DND-41 (cell line): Measurements from ENCODE around the gene RUNX3.

Experiments used
- ATAC-seq: fragments of 200-7000 bp; cut with Tn5 transposase; 3 replicates; pipeline ENCODE4 v1.9.1; 2021; ENCODE audit warnings: low read depth; ENCODE audit not compliant: insufficient read depth
- DNase-seq: peaks from one replicate; pipeline ENCODE4 v3.0.0-alpha.2; 2020
- H2AFZ ChIP-seq: 2 replicates; pipeline ENCODE4 v1.6.0; 2012; ENCODE audit warnings: low read depth, low read length
- H3K27ac ChIP-seq: 2 replicates; pipeline ENCODE4 v1.5.1; 2012; ENCODE audit warnings: low read length, inconsistent platforms
- H3K27me3 ChIP-seq: fragments of 200-600 bp; sonication (generic); 2 replicates; pipeline ENCODE4 v1.6.0; 2012; ENCODE audit warnings: low read length, mild to moderate bottlenecking, inconsistent platforms; ENCODE audit not compliant: insufficient read depth, poor library complexity
- H3K36me3 ChIP-seq: 2 replicates; pipeline ENCODE4 v1.5.1; 2012; ENCODE audit warnings: low read length, inconsistent platforms; ENCODE audit not compliant: insufficient read depth
- H3K4me1 ChIP-seq: 2 replicates; pipeline ENCODE4 v1.5.1; 2012; ENCODE audit warnings: mild to moderate bottlenecking, low read length; ENCODE audit not compliant: insufficient read depth
- H3K4me2 ChIP-seq: 2 replicates; pipeline ENCODE4 v1.6.0; 2012; ENCODE audit warnings: mild to moderate bottlenecking, moderate library complexity, low read length, inconsistent platforms; ENCODE audit not compliant: insufficient read depth
- H3K4me3 ChIP-seq, 2 experiments: fragments of 200-600 bp in 1 of 2; shearing (Covaris generic) in 1 of 2; 2 replicates each; pipeline ENCODE4 v1.5.1; 2012 to 2016; ENCODE audit warnings: inconsistent platforms in 2 of 2, low read length in 2 of 2, mild to moderate bottlenecking in 2 of 2, low read depth in 1 of 2, moderate library complexity in 1 of 2
- H3K79me2 ChIP-seq: 2 replicates; pipeline ENCODE4 v1.6.0; 2012; ENCODE audit warnings: low read length, inconsistent platforms; ENCODE audit not compliant: insufficient read depth
- H3K9ac ChIP-seq: 2 replicates; pipeline ENCODE4 v1.6.0; 2012; ENCODE audit warnings: low read depth, mild to moderate bottlenecking, inconsistent platforms, low read length, moderate library complexity
- H3K9me3 ChIP-seq: 2 replicates; pipeline ENCODE4 v1.5.1; 2012; ENCODE audit warnings: low read length, moderate library complexity, mild to moderate bottlenecking, inconsistent platforms; ENCODE audit not compliant: insufficient read depth, severe bottlenecking
- H4K20me1 ChIP-seq: 2 replicates; pipeline ENCODE4 v1.6.0; 2012; ENCODE audit warnings: low read length; ENCODE audit not compliant: insufficient read depth
- EZH2 ChIP-seq: IDR thresholded peaks from 3 replicates; pipeline ENCODE4 v1.6.1; 2012; ENCODE audit warnings: borderline replicate concordance, low read depth, mild to moderate bottlenecking, moderate library complexity, low read length, inconsistent platforms; ENCODE audit not compliant: severe bottlenecking
- TF ChIP-seq, protein P1 (sequence below): IDR thresholded peaks from 2 replicates; pipeline ENCODE4 v1.5.1; 2012; ENCODE audit warnings: borderline replicate concordance, low read length, moderate library complexity, mild to moderate bottlenecking; ENCODE audit not compliant: poor library complexity, severe bottlenecking; ENCODE audit errors: extremely low read depth

The RUNX3 gene

DNA sequence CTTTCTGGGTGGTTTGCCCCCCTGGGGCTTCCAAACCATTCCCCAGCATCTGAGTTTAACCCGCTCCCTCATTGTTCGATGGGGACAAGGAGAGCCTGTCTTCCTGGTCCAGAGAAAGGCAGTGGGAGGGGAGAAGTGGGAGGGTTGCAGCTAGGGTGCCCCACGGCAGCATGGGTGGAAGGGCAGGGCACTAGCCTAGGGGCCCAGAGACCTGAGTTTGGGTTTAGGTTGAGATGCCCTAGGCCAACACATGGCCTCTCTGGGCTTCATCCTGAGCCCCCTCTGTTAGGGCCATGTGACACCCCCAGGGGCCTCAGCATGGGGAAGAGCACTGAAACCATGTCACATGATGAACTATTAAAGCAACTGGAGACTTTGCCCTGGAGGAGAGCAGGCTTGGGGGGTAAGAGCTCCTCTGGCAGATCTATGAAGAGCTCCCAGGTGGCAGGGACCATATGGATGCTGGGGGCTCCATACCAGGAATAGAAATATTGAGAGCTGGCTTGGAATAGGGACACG is 9.7 kb upstream of the RUNX3 start:
- Histone ChIP-seq H3K79me2 (no peaks in the 10 kb centered on the region), H3K9ac (no peak overlapping the region), H3K4me3 (no peak overlapping the region), H4K20me1 (no peaks in the 10 kb centered on the region; the same call in 1 of the 2 replicates), H3K4me1 (no peaks in the 10 kb centered on the region), H3K9me3 (no peaks in the 10 kb centered on the region), H2AFZ (no peak overlapping the region), H3K27me3 (no peaks in the 10 kb centered on the region), H3K4me2 (no peak overlapping the region), H3K36me3 (no peaks in the 10 kb centered on the region), H3K27ac (no peak overlapping the region)
- TF ChIP-seq EZH2: no peak
- TF ChIP-seq, protein P1, sequence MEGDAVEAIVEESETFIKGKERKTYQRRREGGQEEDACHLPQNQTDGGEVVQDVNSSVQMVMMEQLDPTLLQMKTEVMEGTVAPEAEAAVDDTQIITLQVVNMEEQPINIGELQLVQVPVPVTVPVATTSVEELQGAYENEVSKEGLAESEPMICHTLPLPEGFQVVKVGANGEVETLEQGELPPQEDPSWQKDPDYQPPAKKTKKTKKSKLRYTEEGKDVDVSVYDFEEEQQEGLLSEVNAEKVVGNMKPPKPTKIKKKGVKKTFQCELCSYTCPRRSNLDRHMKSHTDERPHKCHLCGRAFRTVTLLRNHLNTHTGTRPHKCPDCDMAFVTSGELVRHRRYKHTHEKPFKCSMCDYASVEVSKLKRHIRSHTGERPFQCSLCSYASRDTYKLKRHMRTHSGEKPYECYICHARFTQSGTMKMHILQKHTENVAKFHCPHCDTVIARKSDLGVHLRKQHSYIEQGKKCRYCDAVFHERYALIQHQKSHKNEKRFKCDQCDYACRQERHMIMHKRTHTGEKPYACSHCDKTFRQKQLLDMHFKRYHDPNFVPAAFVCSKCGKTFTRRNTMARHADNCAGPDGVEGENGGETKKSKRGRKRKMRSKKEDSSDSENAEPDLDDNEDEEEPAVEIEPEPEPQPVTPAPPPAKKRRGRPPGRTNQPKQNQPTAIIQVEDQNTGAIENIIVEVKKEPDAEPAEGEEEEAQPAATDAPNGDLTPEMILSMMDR: no peak
- DNase-seq: no peak
- ATAC-seq: no peak; the same call in 2 of the 3 replicates

DNA sequence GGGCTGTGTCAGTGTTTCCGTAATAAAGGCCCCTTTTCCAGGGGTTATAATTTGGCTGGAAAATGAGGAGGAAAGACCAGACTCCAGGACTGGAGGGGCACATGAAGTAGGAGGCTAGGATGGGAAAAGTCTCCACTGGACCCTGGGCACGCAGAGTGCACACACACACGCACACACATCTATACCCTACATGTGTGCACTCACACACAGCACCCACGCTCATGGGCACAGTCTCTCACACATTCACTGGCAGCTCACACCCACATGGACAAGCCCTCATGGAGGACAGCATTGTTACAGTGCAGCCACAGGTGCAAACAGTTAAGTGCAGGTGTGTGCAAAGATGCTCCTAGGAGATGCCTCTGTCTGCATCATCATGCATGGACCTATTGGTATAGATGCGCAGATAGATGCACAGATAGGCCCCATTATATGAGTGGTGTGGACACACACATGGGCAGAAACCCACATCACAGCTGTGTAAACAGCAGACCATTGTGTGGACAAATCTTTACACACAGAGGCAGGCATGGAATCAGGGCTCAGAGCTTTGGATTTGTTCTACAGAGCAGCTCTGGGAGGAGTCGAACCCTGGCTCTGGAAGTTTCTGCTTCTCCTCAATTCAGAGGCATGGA is 9.1 kb upstream of the RUNX3 start:
- H4K20me1 ChIP-seq: no peaks in the 10 kb centered on the region; the same call in 1 of the 2 replicates
- no peak overlapping the region for H3K4me2 ChIP-seq
- no peak for ATAC-seq
- no peak overlapping the region for H2AFZ ChIP-seq
- no peaks in the 10 kb centered on the region for H3K4me1 ChIP-seq
- TF ChIP-seq EZH2: no peak
- TF ChIP-seq, protein P1: no peak
- H3K36me3 ChIP-seq: no peaks in the 10 kb centered on the region
- H3K9me3 ChIP-seq: no peaks in the 10 kb centered on the region
- no peak for DNase-seq
- H3K79me2 ChIP-seq: no peaks in the 10 kb centered on the region
- H3K4me3 ChIP-seq: no peak overlapping the region
- H3K27ac ChIP-seq: no peak overlapping the region
- no peaks in the 10 kb centered on the region for H3K27me3 ChIP-seq
- no peak overlapping the region for H3K9ac ChIP-seq

DNA sequence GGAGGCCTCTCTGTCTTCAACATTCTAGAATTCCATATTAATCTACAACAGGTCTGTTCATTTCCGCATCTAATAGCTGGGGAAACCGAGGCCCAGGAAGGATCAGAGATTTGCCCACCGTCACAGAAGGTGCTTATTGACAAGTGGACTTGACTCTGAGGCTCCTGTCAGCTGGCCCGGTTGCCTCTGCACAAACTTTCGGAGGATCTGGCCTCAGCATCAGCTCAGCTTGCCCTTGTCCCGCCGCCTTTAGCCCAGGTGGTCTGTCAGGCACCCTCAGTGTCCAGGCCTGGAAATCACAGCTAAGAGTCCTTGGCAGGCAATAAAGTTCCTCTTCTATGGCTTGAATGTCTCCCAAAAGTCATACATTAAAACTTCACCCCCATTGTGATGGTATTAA is 8.2 kb upstream of the RUNX3 start:
- Histone ChIP-seq H3K4me3 (no peak overlapping the region), H3K4me2 (no peak overlapping the region), H3K4me1 (no peaks in the 10 kb centered on the region), H2AFZ (no peak overlapping the region), H3K9me3 (no peaks in the 10 kb centered on the region), H3K79me2 (no peaks in the 10 kb centered on the region), H3K9ac (no peak overlapping the region), H3K36me3 (no peaks in the 10 kb centered on the region), H3K27me3 (no peaks in the 10 kb centered on the region), H3K27ac (no peak overlapping the region), H4K20me1 (no peaks in the 10 kb centered on the region; the same call in 1 of the 2 replicates)
- TF ChIP-seq, protein P1: no peak
- no peak for TF ChIP-seq EZH2
- DNase-seq: no peak
- ATAC-seq: no peak
